Measurements from ENCODE around the gene OSTF1.

Gene OSTF1

DNA sequence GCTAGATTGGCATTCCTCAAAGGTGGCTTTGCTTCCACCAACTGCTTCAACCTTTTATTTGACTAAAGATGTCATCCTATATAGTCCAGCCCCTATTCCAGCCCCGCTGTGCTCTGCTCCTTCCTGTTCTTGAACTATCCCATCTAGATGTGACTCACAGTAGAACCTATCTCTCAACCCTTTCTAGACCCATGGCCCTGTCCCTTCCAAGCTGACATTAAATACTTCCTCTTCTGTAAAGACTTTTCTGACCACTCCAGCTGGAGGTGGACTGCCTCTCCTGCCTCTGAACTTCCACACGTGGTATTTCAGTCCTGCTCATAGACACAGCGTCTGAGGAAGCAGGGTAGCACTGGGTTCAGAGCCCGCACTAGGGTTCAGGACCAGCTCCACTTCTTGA lies 32.4 kb downstream of the OSTF1 start:
- Histone ChIP-seq H3K79me2 (ENCODE audit: insufficient read depth, low read length) (peaks cover 16% of the 10 kb centered on the region; the same call in 1 of the 2 replicates), H3F3A (ENCODE audit: low read depth) (no peaks in the 10 kb centered on the region), H3K9me3 (ENCODE audit: insufficient read depth, low read depth, low read length) (no peaks in the 10 kb centered on the region), H3K9ac (ENCODE audit: low read depth, low read length, poor library complexity, severe bottlenecking) (no peak overlapping the region), H3K4me1 (ENCODE audit: insufficient read depth, low read length, poor library complexity, severe bottlenecking) (no peaks in the 10 kb centered on the region), H4K20me1 (ENCODE audit: insufficient read depth, low read length, poor library complexity, severe bottlenecking) (no peaks in the 10 kb centered on the region), H3K4me3 (ENCODE audit: low read length, poor library complexity, severe bottlenecking) (no peak overlapping the region), H2AFZ (ENCODE audit: low read length) (no peak overlapping the region), H3K4me2 (ENCODE audit: low read depth, low read length, poor library complexity, severe bottlenecking) (no peak overlapping the region), H3K36me3 (ENCODE audit: insufficient read depth, low read length) (peaks cover 36% of the 10 kb centered on the region), H3K9me2 (replicated peaks; ENCODE audit: low read depth, low read length) (no peaks in the 10 kb centered on the region), H3K27me3 (ENCODE audit: insufficient read depth, low read length, poor library complexity, severe bottlenecking) (no peaks in the 10 kb centered on the region)
- TF ChIP-seq EZH2phosphoT487 (IDR thresholded peaks at IDR 0.05; ENCODE audit: borderline replicate concordance) = no peak
- TF ChIP-seq, protein P1, sequence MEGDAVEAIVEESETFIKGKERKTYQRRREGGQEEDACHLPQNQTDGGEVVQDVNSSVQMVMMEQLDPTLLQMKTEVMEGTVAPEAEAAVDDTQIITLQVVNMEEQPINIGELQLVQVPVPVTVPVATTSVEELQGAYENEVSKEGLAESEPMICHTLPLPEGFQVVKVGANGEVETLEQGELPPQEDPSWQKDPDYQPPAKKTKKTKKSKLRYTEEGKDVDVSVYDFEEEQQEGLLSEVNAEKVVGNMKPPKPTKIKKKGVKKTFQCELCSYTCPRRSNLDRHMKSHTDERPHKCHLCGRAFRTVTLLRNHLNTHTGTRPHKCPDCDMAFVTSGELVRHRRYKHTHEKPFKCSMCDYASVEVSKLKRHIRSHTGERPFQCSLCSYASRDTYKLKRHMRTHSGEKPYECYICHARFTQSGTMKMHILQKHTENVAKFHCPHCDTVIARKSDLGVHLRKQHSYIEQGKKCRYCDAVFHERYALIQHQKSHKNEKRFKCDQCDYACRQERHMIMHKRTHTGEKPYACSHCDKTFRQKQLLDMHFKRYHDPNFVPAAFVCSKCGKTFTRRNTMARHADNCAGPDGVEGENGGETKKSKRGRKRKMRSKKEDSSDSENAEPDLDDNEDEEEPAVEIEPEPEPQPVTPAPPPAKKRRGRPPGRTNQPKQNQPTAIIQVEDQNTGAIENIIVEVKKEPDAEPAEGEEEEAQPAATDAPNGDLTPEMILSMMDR (conservative IDR thresholded peaks at IDR 0.05; ENCODE audit: low read length) = no peak

DNA sequence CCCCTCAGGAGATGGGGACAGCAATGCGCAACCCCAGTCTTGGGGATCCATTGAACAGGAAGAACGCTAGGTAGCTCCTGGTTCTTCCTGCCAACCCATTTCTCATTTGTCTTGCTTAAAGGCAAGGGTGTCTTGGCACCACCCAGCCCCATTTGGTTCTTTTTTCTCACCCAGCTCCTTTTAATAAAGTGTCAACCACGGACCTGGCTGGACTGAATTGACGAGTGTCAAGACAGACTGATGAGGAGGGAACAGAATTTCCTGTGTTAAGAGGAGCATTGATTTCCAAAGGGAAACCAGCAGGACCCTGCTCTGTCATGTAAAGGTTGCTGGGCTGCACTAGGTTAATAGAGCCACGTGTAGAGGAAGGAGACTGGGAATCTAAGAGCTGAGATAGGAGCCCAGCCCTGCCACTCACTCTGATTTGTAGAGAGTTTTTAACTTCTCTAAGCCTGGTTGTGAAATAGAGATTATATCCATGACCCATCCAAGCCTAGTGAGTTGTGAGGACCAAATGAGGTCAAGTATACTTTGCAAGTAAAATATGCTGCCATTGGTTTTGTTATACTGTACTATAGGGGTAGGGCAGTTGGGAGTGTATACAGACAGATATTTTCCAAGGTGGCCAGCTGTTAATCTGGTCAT lies 33.7 kb downstream of the OSTF1 start:
- H2AFZ ChIP-seq (ENCODE audit: low read length) = no peak overlapping the region
- TF ChIP-seq, protein P1 (conservative IDR thresholded peaks at IDR 0.05; ENCODE audit: low read length) = no peak
- no peak for TF ChIP-seq EZH2phosphoT487 (IDR thresholded peaks at IDR 0.05; ENCODE audit: borderline replicate concordance)
- no peaks in the 10 kb centered on the region for H3F3A ChIP-seq (ENCODE audit: low read depth)
- H3K9ac ChIP-seq (ENCODE audit: low read depth, low read length, poor library complexity, severe bottlenecking) = no peak overlapping the region
- H3K4me3 ChIP-seq (ENCODE audit: low read length, poor library complexity, severe bottlenecking) = no peak overlapping the region
- no peak overlapping the region for H3K4me2 ChIP-seq (ENCODE audit: low read depth, low read length, poor library complexity, severe bottlenecking)
- H3K9me2 ChIP-seq (replicated peaks; ENCODE audit: low read depth, low read length) = no peaks in the 10 kb centered on the region
- H3K4me1 ChIP-seq (ENCODE audit: insufficient read depth, low read length, poor library complexity, severe bottlenecking) = no peaks in the 10 kb centered on the region
- no peaks in the 10 kb centered on the region for H3K27me3 ChIP-seq (ENCODE audit: insufficient read depth, low read length, poor library complexity, severe bottlenecking)
- peaks cover 36% of the 10 kb centered on the region for H3K36me3 ChIP-seq (ENCODE audit: insufficient read depth, low read length)
- no peaks in the 10 kb centered on the region for H4K20me1 ChIP-seq (ENCODE audit: insufficient read depth, low read length, poor library complexity, severe bottlenecking)
- H3K79me2 ChIP-seq (ENCODE audit: insufficient read depth, low read length) = peaks cover 6% of the 10 kb centered on the region; the same call in 1 of the 2 replicates
- H3K9me3 ChIP-seq (ENCODE audit: insufficient read depth, low read depth, low read length) = no peaks in the 10 kb centered on the region

DNA sequence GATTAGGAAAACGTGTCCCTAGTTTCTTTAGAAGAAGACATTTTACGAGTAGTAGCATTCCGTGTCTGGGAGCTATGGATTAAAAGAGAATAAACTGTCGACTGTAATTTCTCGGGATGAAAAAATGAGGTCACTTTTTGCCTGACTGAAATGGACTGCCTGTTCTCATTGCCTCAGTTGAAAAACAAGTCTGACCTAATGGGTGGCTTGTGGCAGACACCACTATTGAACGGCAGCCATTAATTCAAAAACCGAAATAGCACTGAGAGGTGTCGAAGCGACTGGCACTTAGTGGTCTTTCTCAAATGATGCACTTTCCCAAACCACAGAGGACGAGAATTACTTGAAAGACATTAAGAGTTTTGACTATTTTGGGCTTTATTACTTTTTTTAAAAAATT lies 35.4 kb downstream of the OSTF1 start:
- no peaks in the 10 kb centered on the region for H3K27me3 ChIP-seq (ENCODE audit: insufficient read depth, low read length, poor library complexity, severe bottlenecking)
- no peaks in the 10 kb centered on the region for H4K20me1 ChIP-seq (ENCODE audit: insufficient read depth, low read length, poor library complexity, severe bottlenecking)

More for the DNA sequence above, 35.4 kb downstream of the OSTF1 start:
- Histone ChIP-seq H3K4me3 (ENCODE audit: low read length, poor library complexity, severe bottlenecking) (no peak overlapping the region), H3K9ac (ENCODE audit: low read depth, low read length, poor library complexity, severe bottlenecking) (no peak overlapping the region), H3K9me3 (ENCODE audit: insufficient read depth, low read depth, low read length) (no peaks in the 10 kb centered on the region), H3K9me2 (replicated peaks; ENCODE audit: low read depth, low read length) (no peaks in the 10 kb centered on the region), H3F3A (ENCODE audit: low read depth) (no peaks in the 10 kb centered on the region), H3K79me2 (ENCODE audit: insufficient read depth, low read length) (peaks cover 4% of the 10 kb centered on the region; the same call in 1 of the 2 replicates), H3K4me1 (ENCODE audit: insufficient read depth, low read length, poor library complexity, severe bottlenecking) (no peaks in the 10 kb centered on the region), H3K36me3 (ENCODE audit: insufficient read depth, low read length) (peaks cover 22% of the 10 kb centered on the region), H3K4me2 (ENCODE audit: low read depth, low read length, poor library complexity, severe bottlenecking) (no peak overlapping the region), H2AFZ (ENCODE audit: low read length) (no peak overlapping the region)
- TF ChIP-seq, protein P1 (conservative IDR thresholded peaks at IDR 0.05; ENCODE audit: low read length) = no peak
- TF ChIP-seq EZH2phosphoT487 (IDR thresholded peaks at IDR 0.05; ENCODE audit: borderline replicate concordance) = no peak

Measured in Loucy (cell line).